ENCODE data around the gene FCGR2B.
"Not testable (repeated sequence)": the region's sequence is repeated elsewhere in the genome, so short reads cannot be mapped to it uniquely, and the experiment has no call there.

The FCGR2B gene

GRCh38 chr1:161705537-161705936, 42.6 kb downstream of the FCGR2B start:
- in situ Hi-C loops (cut with MboI; ENCODE audit: low sequenced_read_pairs) = no loop called here

GRCh38 chr1:161706113-161706481, 43.2 kb downstream of the FCGR2B start:
- in situ Hi-C loops (cut with MboI; ENCODE audit: low sequenced_read_pairs) = no loop called here

DNA sequence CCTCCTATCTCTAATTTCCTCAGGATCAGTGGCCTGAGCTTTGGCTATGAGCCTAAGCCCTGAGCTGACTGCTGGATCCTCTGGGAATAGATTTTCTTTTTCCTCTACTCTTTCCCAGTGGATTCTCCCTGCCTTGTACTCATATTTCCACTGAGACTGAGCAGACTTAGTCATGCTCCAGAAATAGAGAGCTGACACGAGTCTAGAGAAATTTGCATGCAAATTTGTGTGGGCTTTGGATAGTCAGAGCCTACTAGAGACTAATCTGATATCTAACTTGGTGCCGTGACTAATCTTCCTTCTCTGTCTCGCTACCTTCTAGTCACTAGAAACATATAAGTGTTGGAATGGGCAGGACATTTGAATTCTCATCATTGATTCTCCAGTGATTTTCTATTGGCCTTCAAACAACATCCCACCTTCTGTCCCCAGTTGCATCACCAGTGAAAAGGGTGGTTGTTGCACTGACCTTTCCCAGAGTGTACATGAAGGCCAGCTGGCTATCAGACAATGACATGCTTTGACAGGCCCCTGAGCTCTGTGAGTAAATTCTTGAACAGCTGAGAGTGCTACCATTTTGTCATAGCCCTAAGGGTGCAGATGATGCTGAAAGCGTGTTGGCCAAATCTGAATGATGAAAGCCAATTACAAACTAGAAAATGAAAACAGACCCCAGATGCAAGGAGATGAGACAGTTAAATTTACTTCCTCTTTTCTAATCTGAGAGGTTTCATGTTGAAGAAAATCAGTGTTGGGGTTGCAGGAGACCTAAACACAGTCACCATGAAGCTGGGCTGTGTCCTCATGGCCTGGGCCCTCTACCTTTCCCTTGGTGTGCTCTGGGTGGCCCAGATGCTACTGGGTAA, 43.8 kb downstream of the FCGR2B start, which contains the start of gene FCRLA:
TSS of gene FCRLA (plus strand) at position 748 of the 866 bp plus-strand sequence. CDS start at position 784, 36 bp downstream.
- in situ Hi-C loops (cut with MboI; ENCODE audit: low sequenced_read_pairs) = no loop called here

- in situ Hi-C loops (cut with MboI; ENCODE audit: low sequenced_read_pairs) = no loop called here
Measured at GRCh38 chr1:161707503-161707902, 44.6 kb downstream of the FCGR2B start.

- in situ Hi-C loops (cut with MboI; ENCODE audit: low sequenced_read_pairs) = no loop called here
Measured at GRCh38 chr1:161709373-161709772, 46.4 kb downstream of the FCGR2B start.

DNA sequence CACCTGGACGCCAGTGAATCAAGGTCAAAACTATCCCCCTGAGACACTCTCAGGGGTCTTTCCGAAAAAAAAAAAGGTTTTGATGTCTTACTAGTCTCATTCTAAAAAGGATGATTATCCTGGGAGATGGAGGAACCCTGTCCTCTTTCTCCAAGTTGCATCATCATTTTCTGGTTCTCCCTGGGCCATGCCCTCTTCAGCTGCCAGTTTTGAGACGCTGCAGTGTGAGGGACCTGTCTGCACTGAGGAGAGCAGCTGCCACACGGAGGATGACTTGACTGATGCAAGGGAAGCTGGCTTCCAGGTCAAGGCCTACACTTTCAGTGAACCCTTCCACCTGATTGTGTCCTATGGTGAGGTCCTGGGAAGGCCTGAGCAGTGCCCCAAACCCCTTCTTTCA, 47.6 kb downstream of the FCGR2B start:
- in situ Hi-C loops (cut with MboI; ENCODE audit: low sequenced_read_pairs) = no loop called here

DNA sequence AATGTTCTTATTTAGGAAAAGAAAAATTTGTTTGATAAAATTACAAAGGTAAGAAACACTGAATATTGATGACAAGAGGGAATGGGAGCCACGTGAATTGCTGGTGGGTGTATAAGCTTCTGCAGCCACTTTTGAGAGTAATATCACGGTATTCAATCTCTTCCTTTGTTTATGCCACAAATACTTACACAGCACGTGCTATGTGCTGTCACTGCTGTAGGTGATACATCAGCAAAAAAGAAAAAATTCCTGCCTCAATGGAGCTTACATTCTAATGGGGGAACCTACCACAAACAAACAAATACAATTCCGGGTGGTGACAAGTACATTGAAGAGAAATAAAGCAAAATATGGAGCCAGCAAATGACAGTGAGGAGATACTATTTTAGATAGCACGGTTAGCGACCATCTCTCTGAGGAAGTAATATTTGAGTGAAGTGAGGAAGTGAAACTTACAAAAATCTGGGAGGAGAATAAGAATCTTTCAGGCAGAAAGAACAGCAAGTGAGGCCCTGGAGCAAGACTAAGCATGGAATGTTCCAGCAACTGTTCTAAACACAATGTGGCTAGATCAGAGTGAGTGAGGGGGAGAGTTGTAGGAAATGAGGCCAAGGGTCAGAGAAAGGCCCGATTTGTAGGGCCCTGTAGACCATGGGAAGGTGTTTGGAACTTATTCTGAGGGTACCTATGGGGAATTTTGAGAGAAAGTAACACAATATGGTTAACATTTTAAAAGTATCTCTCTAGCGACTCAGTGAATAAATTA, 55.8 kb downstream of the FCGR2B start:
- in situ Hi-C loops (cut with MboI; ENCODE audit: low sequenced_read_pairs) = no loop called here

DNA sequence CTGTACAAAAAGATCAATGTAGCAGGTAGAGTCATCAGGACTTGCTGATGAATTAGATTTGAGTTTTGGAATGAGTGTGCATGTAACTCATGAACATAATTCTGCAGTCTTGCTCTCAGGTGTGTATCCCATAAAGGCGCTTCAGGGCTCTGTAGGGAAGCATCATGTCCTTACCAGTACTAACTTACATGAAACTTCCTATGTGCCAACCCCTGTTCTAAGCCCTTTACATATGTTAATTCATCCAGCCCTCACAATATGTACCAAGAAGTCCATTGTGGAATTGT, 56.3 kb downstream of the FCGR2B start:
- in situ Hi-C loops (cut with MboI; ENCODE audit: low sequenced_read_pairs) = no loop called here

- in situ Hi-C loops (cut with MboI; ENCODE audit: low sequenced_read_pairs) = no loop called here
Measured at GRCh38 chr1:161720422-161720821, 57.5 kb downstream of the FCGR2B start.

DNA sequence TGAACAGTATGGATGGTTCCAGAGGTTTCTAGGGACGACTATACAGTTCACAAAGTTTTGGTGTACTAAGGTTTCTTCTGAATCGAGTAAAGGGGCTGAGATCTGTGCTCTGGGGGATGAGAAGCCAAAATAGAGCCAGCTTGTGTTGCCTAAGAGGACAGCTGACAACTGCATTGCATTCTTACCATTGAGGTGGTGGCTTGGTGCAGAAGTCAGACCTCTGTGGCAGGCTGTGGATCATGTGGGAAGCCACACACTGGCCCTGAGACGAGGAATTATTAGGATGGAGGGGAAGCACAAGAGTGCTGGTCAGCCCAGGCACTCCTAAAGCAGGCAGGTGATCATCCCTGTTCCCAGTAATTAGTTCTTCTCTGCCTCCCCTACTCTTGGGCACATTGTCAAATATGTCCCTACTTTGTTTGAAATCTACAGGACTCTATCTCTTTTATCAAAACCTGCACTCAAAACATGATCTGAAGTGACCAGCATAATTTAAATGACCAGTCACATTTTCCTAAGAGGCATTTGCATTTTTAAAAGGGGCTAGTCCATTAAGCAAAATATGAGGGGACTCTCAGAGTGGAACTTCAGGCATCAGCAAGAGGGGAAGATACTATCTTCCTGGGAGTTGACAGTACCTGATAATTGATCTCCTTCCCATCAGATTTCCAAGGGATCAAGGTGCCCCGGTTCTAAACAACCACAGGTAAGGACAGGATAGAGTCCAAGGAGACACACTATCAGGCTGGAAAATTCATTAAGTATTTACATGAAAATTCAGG, 58.2 kb downstream of the FCGR2B start, which contains the start of gene FCRLB:
TSS of gene FCRLB (plus strand) at position 589 of the 782 bp plus-strand sequence. CDS start 1,129 bp downstream, outside the sequence.
- in situ Hi-C loops (cut with MboI; ENCODE audit: low sequenced_read_pairs) = no loop called here

DNA sequence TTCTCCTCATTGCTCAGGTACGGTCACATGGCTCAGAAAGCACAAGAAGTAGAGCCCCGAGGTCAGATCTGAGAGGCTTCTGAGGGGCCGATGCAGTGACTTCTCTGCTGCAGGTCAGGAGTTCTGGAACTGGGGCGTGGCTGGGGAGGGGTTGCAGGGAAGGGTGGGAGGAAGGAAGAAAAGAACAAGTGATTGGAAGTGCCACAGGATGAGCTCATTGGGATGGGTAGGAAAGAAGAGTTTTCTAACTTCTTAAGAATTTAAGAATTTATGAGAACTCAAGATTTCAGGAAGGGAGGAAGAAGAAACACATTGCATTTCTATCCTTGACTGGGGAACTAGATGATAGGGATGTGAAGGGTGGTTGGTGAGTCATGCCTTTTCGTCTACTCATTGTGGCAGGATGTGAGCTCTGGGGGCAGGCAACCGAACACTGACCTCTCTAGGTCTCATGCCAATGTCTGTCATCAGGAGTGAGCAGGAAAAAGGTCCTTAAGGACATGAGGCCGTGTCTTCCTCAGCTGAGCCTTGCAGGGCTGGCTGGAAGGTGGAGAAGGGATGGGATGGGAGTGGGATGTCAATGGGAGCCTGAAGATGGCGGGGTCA, 58.9 kb downstream of the FCGR2B start:
- in situ Hi-C loops (cut with MboI; ENCODE audit: low sequenced_read_pairs) = no loop called here

- in situ Hi-C loops (cut with MboI; ENCODE audit: low sequenced_read_pairs) = no loop called here
Measured at GRCh38 chr1:161722406-161722805, 59.5 kb downstream of the FCGR2B start.

GRCh38 chr1:161723459-161724141, 60.7 kb downstream of the FCGR2B start:
- in situ Hi-C loops (cut with MboI; ENCODE audit: low sequenced_read_pairs) = no loop called here

- in situ Hi-C loops (cut with MboI; ENCODE audit: low sequenced_read_pairs) = not testable (repeated sequence)
Measured at GRCh38 chr1:161725258-161725907, 62.4 kb downstream of the FCGR2B start.

- in situ Hi-C loops (cut with MboI; ENCODE audit: low sequenced_read_pairs) = no loop called here
Measured at GRCh38 chr1:161725908-161726472, 63.0 kb downstream of the FCGR2B start.

- in situ Hi-C loops (cut with MboI; ENCODE audit: low sequenced_read_pairs) = no loop called here
Measured at GRCh38 chr1:161726473-161727255, 63.7 kb downstream of the FCGR2B start.

DNA sequence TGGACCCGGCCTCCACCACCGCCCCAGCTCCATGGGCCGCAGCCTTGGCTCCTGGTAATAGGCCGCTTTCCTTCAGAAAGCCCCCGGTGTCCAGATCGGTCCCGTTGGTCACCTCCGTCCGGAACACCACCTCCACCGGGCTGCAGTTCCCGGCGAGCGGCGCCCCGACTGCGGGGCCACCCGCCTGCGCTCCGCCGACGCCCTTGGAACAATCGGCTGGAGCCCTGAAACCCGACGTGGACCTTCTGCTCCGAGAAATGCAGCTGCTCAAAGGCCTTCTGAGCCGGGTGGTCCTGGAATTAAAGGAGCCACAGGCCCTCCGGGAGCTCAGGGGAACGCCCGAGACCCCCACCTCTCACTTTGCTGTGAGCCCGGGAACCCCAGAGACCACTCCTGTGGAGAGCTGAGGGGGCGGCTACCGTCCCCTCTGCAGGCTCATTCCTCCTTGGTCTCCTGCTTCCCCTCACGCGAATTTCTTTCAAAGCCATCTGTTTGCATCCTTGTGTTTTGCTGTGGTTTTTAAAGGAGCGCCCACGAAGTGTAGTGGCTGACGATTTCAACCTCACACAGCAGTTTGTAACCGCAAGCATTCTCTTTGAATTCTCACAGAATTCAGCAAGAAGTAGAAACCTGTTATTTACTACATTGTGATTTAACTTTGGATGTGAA, 64.4 kb downstream of the FCGR2B start:
- in situ Hi-C loops (cut with MboI; ENCODE audit: low sequenced_read_pairs) = no loop called here

Data from HL-60/S4 treated with phorbol 12-myristate 13-acetate at 8.2 ng/mL for 4 days and 3 days (cell line).